Endodermal cell (in vitro differentiated cells): ENCODE results near the gene SLC9A7. TPM values are rescaled to one million over a fixed set of nuclear protein-coding genes. Genes with fewer than 3 reads are reported as not detected.

Experiments
- DNase-seq: peaks from one replicate; pipeline ENCODE4 v3.0.0-alpha.2; 2017
- H3K27ac ChIP-seq: 2 replicates; pipeline ENCODE4 v1.5.1; 2013; ENCODE audit warnings: mild to moderate bottlenecking, low read depth, low read length, moderate library complexity
- H3K27me3 ChIP-seq: 2 replicates; pipeline ENCODE4 v1.6.1; 2013; ENCODE audit warnings: mild to moderate bottlenecking, low read length, moderate library complexity; ENCODE audit not compliant: insufficient read depth, control insufficient read depth, poor library complexity, severe bottlenecking
- H3K36me3 ChIP-seq: 2 replicates; pipeline ENCODE4 v1.7.0; 2013; ENCODE audit warnings: mild to moderate bottlenecking, low read length, moderate library complexity; ENCODE audit not compliant: control insufficient read depth, insufficient read depth
- H3K4me1 ChIP-seq: one replicate; pipeline ENCODE4 v1.7.0; 2013; ENCODE audit warnings: low read length; ENCODE audit not compliant: control insufficient read depth, insufficient read depth
- H3K4me3 ChIP-seq: 2 replicates; pipeline ENCODE4 v1.5.1; 2013; ENCODE audit warnings: mild to moderate bottlenecking, low read length, moderate library complexity
- H3K9ac ChIP-seq: 2 replicates; pipeline ENCODE4 v1.6.1; 2013; ENCODE audit warnings: mild to moderate bottlenecking, low read length, moderate library complexity; ENCODE audit not compliant: poor library complexity, severe bottlenecking; ENCODE audit errors: extremely low read depth
- H3K9me3 ChIP-seq: 2 replicates; pipeline ENCODE4 v1.6.1; 2013; ENCODE audit warnings: mild to moderate bottlenecking, low read length, moderate library complexity; ENCODE audit not compliant: control insufficient read depth
- H3K27ac Mint-ChIP-seq: 2 replicates; pipeline ENCODE4 v1.8.0; 2020; ENCODE audit warnings: mixed read lengths
- H3K27me3 Mint-ChIP-seq: 2 replicates; pipeline ENCODE4 v1.8.0; 2021; ENCODE audit warnings: mild to moderate bottlenecking, mixed read lengths; ENCODE audit not compliant: insufficient read depth
- H3K36me3 Mint-ChIP-seq: 2 replicates; pipeline ENCODE4 v1.8.0; 2020; ENCODE audit warnings: low read depth, mixed read lengths
- H3K4me1 Mint-ChIP-seq: 2 replicates; pipeline ENCODE4 v1.8.0; 2020; ENCODE audit warnings: mixed read lengths
- H3K4me3 Mint-ChIP-seq: 2 replicates; pipeline ENCODE4 v1.8.0; 2020; ENCODE audit warnings: mild to moderate bottlenecking, moderate library complexity, mixed read lengths
- H3K9me3 Mint-ChIP-seq: 2 replicates; pipeline ENCODE4 v1.8.0; 2020; ENCODE audit warnings: mild to moderate bottlenecking, mixed read lengths
- CTCF ChIP-seq: fragments of 200-600 bp; sonication (generic); conservative IDR thresholded peaks from 2 replicates; pipeline ENCODE4 v1.5.0; 2021; ENCODE audit warnings: antibody characterized with exemption, mild to moderate bottlenecking
- WGBS, 2 experiments: methylation state at CpG; one replicate each; pipeline versions ENCODE4 v1.1.5 to v1.1.7; 2013; ENCODE audit warnings: missing lambda C conversion rate in 2 of 2, mixed read lengths in 1 of 2; ENCODE audit not compliant: insufficient coverage in 1 of 2, insufficient read length in 1 of 2; 5-methylcytosine and 5-hydroxymethylcytosine counted together
- total RNA-seq, 2 donors: library from RNA; stranded (reverse); fragmentation: NEBNext Ultra II Directional in 1 of 2; extraction: Animal tissue kit (Norgen Biotek cat#: 25700) in 1 of 2; gene quantifications; 2 replicates in 1 of 2; 3 replicates in 1 of 2; pipeline ENCODE4 v1.2.1, GENCODE V29; 2021

The SLC9A7 gene
- total RNA-seq, 2 donors from 2014 or later: 23.7 to 25.3 TPM

GRCh38 chrX:46739736-46740135, 19.2 kb downstream of the SLC9A7 start:
- WGBS, 2 experiments: no CpG with 5 or more reads among the region's 1 CpG

GRCh38 chrX:46737462-46737861, 21.5 kb downstream of the SLC9A7 start:
- 100% methylated on average over 1 of the region's 2 CpGs; no CpG with 5 or more reads in 1 of the 2 experiments for WGBS, 2 experiments
- no peaks in the 10 kb centered on the region for H3K27me3 ChIP-seq
- Mint-ChIP-seq H3K27ac (no peak overlapping the region), H3K4me1 (no peaks in the 10 kb centered on the region), H3K27me3 (no peaks in the 10 kb centered on the region), H3K9me3 (peaks cover 84% of the 10 kb centered on the region), H3K4me3 (no peak overlapping the region), H3K36me3 (peaks cover 41% of the 10 kb centered on the region)
- H3K9me3 ChIP-seq: peaks cover 39% of the 10 kb centered on the region
- H3K9ac ChIP-seq: no peak overlapping the region
- TF ChIP-seq CTCF: no peak
- DNase-seq: no peak
- peaks cover 9% of the 10 kb centered on the region for H3K36me3 ChIP-seq
- no peak overlapping the region for H3K4me3 ChIP-seq
- no peaks in the 10 kb centered on the region for H3K4me1 ChIP-seq
- H3K27ac ChIP-seq: no peak overlapping the region

More at GRCh38 chrX:46739736-46740135, 19.2 kb downstream of the SLC9A7 start:
- Mint-ChIP-seq H3K27ac (no peak overlapping the region), H3K9me3 (peaks cover 84% of the 10 kb centered on the region), H3K4me3 (no peak overlapping the region), H3K27me3 (no peaks in the 10 kb centered on the region), H3K36me3 (peaks cover 41% of the 10 kb centered on the region), H3K4me1 (no peaks in the 10 kb centered on the region)
- Histone ChIP-seq H3K9me3 (peaks cover 38% of the 10 kb centered on the region), H3K36me3 (peaks cover 9% of the 10 kb centered on the region), H3K4me3 (no peak overlapping the region), H3K4me1 (no peaks in the 10 kb centered on the region), H3K27me3 (no peaks in the 10 kb centered on the region), H3K9ac (no peak overlapping the region), H3K27ac (no peak overlapping the region)
- no peak for DNase-seq
- TF ChIP-seq CTCF: no peak

GRCh38 chrX:46737041-46737440, 21.9 kb downstream of the SLC9A7 start:
- Mint-ChIP-seq H3K36me3 (peaks cover 37% of the 10 kb centered on the region), H3K4me1 (no peaks in the 10 kb centered on the region), H3K27ac (no peak overlapping the region), H3K9me3 (peaks cover 82% of the 10 kb centered on the region), H3K27me3 (no peaks in the 10 kb centered on the region), H3K4me3 (no peak overlapping the region)
- no peaks in the 10 kb centered on the region for H3K27me3 ChIP-seq
- no peak overlapping the region for H3K27ac ChIP-seq
- DNase-seq: no peak
- no peaks in the 10 kb centered on the region for H3K4me1 ChIP-seq
- no peak for TF ChIP-seq CTCF
- peaks cover 39% of the 10 kb centered on the region for H3K9me3 ChIP-seq
- no peak overlapping the region for H3K4me3 ChIP-seq
- no peak overlapping the region for H3K9ac ChIP-seq
- peaks cover 9% of the 10 kb centered on the region for H3K36me3 ChIP-seq
